ENCODE measurements around the gene MKLN1.

The MKLN1 gene

GRCh38 chr7:131363719-131364118, 36.0 kb downstream of the MKLN1 start:
- no peak for DNase-seq (ENCODE audit: low spot score)
- TF ChIP-seq, protein P1, sequence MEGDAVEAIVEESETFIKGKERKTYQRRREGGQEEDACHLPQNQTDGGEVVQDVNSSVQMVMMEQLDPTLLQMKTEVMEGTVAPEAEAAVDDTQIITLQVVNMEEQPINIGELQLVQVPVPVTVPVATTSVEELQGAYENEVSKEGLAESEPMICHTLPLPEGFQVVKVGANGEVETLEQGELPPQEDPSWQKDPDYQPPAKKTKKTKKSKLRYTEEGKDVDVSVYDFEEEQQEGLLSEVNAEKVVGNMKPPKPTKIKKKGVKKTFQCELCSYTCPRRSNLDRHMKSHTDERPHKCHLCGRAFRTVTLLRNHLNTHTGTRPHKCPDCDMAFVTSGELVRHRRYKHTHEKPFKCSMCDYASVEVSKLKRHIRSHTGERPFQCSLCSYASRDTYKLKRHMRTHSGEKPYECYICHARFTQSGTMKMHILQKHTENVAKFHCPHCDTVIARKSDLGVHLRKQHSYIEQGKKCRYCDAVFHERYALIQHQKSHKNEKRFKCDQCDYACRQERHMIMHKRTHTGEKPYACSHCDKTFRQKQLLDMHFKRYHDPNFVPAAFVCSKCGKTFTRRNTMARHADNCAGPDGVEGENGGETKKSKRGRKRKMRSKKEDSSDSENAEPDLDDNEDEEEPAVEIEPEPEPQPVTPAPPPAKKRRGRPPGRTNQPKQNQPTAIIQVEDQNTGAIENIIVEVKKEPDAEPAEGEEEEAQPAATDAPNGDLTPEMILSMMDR (IDR thresholded peaks at IDR 0.05) = no peak
- H3K27ac ChIP-seq = no peak overlapping the region
- H3K4me3 ChIP-seq = no peak overlapping the region

DNA sequence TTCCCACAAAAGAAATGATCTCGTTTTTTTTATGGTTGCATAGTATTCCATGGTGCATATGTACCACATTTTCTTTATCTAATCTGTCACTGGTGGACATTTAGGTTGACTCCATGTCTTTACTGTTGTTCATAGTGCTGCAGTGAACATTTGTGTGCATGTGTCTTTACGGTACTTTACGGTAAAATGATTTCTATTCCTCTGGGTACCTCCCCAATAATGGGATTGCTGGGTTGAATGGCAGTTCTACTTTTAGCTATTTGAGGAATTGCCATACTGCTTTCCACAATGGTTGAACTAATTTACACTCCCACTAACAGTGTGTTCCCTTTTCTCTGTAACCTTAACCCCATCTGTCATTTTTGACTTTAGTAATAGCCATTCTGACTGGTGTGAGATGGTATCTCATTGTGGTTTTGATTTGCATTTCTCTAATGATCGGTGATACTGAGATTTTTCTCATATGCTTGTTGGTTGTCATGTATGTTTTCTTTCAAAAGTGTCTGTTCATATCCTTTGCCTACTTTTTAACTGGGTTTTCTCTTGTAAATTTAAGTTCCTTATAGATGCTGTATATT, 37.2 kb downstream of the MKLN1 start:
- no peak for DNase-seq (ENCODE audit: low spot score)
- no peak overlapping the region for H3K27ac ChIP-seq
- TF ChIP-seq, protein P1 (IDR thresholded peaks at IDR 0.05) = no peak
- no peak overlapping the region for H3K4me3 ChIP-seq

DNA sequence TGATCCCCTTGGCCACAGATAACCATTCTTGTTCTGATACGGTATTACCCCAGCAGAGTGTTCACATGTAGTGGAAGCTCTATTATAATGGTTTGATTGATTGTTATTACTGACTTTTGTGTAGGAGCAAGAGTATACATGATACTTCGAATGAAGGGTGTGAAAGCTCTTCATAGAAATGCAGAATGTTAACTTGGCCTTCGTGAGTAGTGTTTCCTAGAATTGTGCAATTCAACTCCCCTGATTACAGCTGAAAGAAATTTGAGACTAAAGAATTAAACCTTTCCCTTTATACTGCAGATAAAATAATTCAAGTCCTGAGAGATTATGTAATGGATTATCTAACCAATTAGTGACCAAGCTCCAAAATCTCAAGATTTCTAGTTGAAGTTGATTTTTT, 38.2 kb downstream of the MKLN1 start:
- no peak for DNase-seq (ENCODE audit: low spot score)
- Histone ChIP-seq H3K27ac (no peak overlapping the region), H3K4me3 (no peak overlapping the region)
- TF ChIP-seq, protein P1 (IDR thresholded peaks at IDR 0.05) = no peak

- DNase-seq (ENCODE audit: low spot score) = no peak
- Histone ChIP-seq H3K4me3 (no peak overlapping the region), H3K27ac (no peak overlapping the region)
- TF ChIP-seq, protein P1 (IDR thresholded peaks at IDR 0.05) = no peak
These were observed 41.7 kb downstream of the MKLN1 start for GRCh38 chr7:131369354-131369753.

DNA sequence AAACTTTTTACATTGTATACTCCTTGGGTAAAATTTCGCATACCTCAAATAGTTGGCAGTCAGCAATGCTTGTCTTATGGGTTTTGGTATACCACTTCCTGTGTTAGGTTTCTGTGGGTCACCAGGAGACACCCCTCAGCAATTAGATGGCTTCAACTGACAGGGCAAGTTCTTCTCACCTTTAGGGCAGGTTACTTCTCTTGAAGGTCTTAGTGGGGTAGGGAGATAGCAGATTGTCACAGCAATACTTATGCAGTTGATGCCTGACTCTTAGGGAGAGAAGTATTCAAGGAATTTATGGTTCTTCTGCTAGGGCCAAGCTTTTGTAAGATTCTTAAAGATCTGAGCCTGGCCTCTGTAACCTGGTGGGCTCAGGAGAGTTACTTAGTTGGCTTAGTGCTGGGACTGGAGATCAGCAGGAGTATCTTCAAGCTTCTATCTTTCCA, 42.9 kb downstream of the MKLN1 start:
- no peak for DNase-seq (ENCODE audit: low spot score)
- Histone ChIP-seq H3K4me3 (no peak overlapping the region), H3K27ac (no peak overlapping the region)
- TF ChIP-seq, protein P1 (IDR thresholded peaks at IDR 0.05) = no peak

DNA sequence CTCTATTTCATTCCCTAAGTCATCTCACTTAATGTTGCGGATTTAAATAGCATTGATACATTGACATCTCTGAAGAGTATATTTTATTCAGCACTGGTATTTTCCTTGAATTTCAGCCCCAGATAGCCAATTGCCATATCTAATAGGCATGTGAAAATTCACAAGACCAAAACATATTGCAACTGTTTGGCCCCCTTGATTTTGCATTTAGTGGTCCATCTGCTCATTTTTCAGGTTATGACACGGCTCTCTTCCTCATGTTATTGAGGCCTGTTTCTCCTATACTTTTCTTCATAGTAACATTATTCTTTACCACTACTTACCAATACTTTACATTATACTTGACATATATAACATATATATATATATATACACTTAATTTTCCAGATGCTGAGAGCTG, 43.7 kb downstream of the MKLN1 start:
- no peak for DNase-seq (ENCODE audit: low spot score)
- H3K4me3 ChIP-seq = no peak overlapping the region
- TF ChIP-seq, protein P1 (IDR thresholded peaks at IDR 0.05) = no peak
- no peak overlapping the region for H3K27ac ChIP-seq

DNA sequence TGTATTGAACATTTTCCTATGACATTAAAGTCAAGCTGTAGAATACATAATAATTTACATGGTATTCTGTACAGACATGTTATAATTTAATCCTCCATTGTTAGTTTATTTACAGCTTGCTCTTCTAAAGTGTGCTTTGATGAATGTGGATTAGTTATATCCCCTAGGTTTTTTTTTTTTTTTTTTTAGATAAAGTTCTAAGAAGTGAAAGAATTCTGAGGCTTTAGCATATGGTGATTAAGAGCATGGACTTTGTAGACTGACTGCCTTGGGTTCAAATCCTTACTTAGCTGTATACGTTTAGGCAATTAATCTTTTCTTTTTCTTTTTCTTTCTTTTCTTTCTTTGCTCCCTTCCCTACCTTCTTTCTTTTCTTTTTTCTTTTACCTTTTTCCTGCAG, 44.9 kb downstream of the MKLN1 start:
- Histone ChIP-seq H3K27ac (no peak overlapping the region), H3K4me3 (no peak overlapping the region)
- TF ChIP-seq, protein P1 (IDR thresholded peaks at IDR 0.05) = no peak
- DNase-seq (ENCODE audit: low spot score) = no peak
